GM12864 (cell line): Measurements from ENCODE around the gene JOSD2.

Source experiments
- DNase-seq: peaks from one replicate; pipeline ENCODE4 v3.0.0-alpha.2; 2011; ENCODE audit warnings: low read depth
- H3K4me3 ChIP-seq: 2 replicates; pipeline ENCODE4 v1.5.1; 2011; ENCODE audit warnings: mild to moderate bottlenecking, low read depth, low read length, control low read depth
- CTCF ChIP-seq: IDR thresholded peaks from 2 replicates; pipeline ENCODE4 v1.5.1; 2011; ENCODE audit warnings: low read depth, mild to moderate bottlenecking, moderate library complexity, low read length, control low read depth, inconsistent platforms; ENCODE audit errors: missing control alignments

JOSD2 gene

GRCh38 chr19:50500060-50500752 lies 10.8 kb downstream of the JOSD2 start:
- peak; percentile 37 for TF ChIP-seq CTCF
- no peak for DNase-seq
- no peak overlapping the region for H3K4me3 ChIP-seq

GRCh38 chr19:50498219-50499056 lies 12.6 kb downstream of the JOSD2 start:
- no peak overlapping the region for H3K4me3 ChIP-seq
- no peak for DNase-seq

GRCh38 chr19:50497022-50497405 lies 14.0 kb downstream of the JOSD2 start:
- no peak for TF ChIP-seq CTCF
- H3K4me3 ChIP-seq = no peak overlapping the region
- DNase-seq = no peak

More at GRCh38 chr19:50498219-50499056, 12.6 kb downstream of the JOSD2 start:
- no peak for TF ChIP-seq CTCF

GRCh38 chr19:50496189-50497021 lies 14.6 kb downstream of the JOSD2 start:
- TF ChIP-seq CTCF = no peak
- no peak for DNase-seq
- H3K4me3 ChIP-seq = no peak overlapping the region

- H3K4me3 ChIP-seq = no peak overlapping the region
- no peak for DNase-seq
- no peak for TF ChIP-seq CTCF
These were observed 15.9 kb downstream of the JOSD2 start for GRCh38 chr19:50495020-50495531.

GRCh38 chr19:50494186-50495019 lies 16.6 kb downstream of the JOSD2 start:
- H3K4me3 ChIP-seq = no peak overlapping the region
- no peak for TF ChIP-seq CTCF
- DNase-seq = no peak
